Measurements from ENCODE around the gene ANK3.

ANK3 gene

DNA sequence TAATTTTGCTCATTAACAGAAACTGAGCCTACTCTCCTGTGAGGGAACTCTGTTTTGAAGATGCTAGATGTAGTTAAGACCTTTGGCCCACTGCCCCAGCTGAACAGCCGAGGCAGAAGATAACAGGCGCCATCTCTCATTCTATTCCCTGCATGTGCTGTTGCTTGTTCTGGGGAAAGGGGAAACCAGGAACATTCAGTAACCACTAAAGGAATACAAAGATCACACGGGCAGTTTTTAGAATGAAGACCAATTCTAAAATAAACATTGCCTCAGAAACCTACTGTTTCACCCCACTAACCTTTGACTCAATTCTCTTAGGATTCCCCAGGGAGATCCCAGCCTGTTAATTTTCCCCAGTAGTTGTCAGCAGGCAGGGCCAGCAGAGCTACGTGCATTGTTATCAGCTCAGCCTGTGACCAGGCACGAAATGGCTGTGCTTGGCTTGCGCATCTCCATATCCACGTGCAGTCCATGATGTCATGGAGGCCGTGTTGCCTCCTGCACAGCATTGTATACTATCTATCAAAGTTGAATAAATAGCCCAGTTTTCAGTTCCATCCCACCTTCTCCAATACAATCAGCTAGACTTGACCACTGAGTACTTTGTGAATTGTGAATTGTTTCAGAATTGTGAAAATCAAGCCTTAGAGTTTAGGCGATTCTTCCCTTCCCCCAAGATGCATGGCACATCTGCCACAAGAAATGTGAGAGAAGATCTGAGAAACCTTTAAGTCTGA lies 36.0 kb downstream of the ANK3 start:
- H3K4me3 Mint-ChIP-seq = no peak overlapping the region
- DNase-seq = peak; percentile 15
- peaks cover 32% of the 10 kb centered on the region for H3K4me1 Mint-ChIP-seq
- TF ChIP-seq, protein P1, sequence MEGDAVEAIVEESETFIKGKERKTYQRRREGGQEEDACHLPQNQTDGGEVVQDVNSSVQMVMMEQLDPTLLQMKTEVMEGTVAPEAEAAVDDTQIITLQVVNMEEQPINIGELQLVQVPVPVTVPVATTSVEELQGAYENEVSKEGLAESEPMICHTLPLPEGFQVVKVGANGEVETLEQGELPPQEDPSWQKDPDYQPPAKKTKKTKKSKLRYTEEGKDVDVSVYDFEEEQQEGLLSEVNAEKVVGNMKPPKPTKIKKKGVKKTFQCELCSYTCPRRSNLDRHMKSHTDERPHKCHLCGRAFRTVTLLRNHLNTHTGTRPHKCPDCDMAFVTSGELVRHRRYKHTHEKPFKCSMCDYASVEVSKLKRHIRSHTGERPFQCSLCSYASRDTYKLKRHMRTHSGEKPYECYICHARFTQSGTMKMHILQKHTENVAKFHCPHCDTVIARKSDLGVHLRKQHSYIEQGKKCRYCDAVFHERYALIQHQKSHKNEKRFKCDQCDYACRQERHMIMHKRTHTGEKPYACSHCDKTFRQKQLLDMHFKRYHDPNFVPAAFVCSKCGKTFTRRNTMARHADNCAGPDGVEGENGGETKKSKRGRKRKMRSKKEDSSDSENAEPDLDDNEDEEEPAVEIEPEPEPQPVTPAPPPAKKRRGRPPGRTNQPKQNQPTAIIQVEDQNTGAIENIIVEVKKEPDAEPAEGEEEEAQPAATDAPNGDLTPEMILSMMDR (IDR thresholded peaks at IDR 0.05) = no peak
- peak overlapping the region; percentile 87 for H3K27ac Mint-ChIP-seq
- no peaks in the 10 kb centered on the region for H3K36me3 Mint-ChIP-seq (ENCODE audit: low read depth)
- peaks cover 3% of the 10 kb centered on the region for H3K27me3 Mint-ChIP-seq (ENCODE audit: low read depth, poor library complexity)
- no peaks in the 10 kb centered on the region for H3K9me3 Mint-ChIP-seq

DNA sequence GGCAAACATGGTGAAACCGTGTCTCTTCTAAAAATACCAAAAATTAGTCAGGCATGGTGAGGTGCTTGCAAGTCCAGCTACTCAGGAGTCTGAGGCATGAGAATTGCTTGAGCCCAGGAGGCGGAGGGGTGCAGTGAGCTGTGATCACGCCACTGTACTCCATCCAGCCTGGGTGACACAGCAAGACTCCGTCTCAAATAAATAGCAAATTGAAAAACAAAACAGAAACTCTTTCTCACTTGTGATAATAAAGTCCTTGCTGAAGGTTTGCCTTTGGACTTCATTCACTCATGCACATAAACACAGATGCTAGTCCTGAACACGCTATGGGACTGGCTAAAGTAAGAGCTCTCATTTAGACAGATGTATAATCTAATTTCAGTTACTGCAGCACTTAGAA lies 37.6 kb downstream of the ANK3 start:
- Mint-ChIP-seq H3K27me3 (ENCODE audit: low read depth, poor library complexity) (peaks cover 3% of the 10 kb centered on the region), H3K4me3 (no peak overlapping the region), H3K36me3 (ENCODE audit: low read depth) (no peaks in the 10 kb centered on the region), H3K27ac (no peak overlapping the region), H3K9me3 (no peaks in the 10 kb centered on the region), H3K4me1 (peaks cover 32% of the 10 kb centered on the region)
- DNase-seq = no peak
- TF ChIP-seq, protein P1 (IDR thresholded peaks at IDR 0.05) = no peak

DNA sequence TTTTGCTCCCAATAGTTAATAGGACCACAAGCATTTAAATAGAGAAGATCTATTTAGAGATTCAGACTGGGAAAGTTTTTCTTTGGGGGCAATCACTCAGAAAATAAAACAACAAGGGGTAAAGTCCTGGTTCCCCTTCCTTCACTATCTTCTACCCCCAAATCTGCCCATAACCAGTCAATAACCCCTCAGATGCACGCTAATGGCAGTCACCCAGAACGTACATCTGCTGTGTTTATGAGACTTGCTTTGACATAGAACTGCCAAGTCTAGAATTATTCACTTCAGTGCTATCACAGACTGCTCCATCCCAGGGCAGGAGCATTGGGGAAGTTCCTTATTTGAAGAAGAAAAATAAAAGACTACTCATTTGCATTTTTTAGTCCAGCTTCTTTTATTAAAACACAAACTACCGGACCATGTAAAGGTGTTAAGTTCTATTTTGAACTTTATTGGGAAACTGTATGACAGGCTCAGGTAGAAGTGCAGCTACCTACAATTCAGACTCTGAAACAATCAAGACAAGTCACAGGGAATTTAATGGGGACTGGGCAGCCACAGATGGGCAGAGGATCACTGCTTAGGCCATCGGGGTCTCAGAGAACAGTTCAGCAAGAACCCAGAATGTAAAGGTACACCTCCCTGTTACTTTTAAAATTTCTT lies 38.4 kb downstream of the ANK3 start:
- Mint-ChIP-seq H3K4me1 (peaks cover 32% of the 10 kb centered on the region), H3K9me3 (no peaks in the 10 kb centered on the region), H3K4me3 (no peak overlapping the region), H3K27ac (no peak overlapping the region), H3K36me3 (ENCODE audit: low read depth) (no peaks in the 10 kb centered on the region), H3K27me3 (ENCODE audit: low read depth, poor library complexity) (peaks cover 3% of the 10 kb centered on the region)
- DNase-seq = no peak
- TF ChIP-seq, protein P1 (IDR thresholded peaks at IDR 0.05) = no peak

DNA sequence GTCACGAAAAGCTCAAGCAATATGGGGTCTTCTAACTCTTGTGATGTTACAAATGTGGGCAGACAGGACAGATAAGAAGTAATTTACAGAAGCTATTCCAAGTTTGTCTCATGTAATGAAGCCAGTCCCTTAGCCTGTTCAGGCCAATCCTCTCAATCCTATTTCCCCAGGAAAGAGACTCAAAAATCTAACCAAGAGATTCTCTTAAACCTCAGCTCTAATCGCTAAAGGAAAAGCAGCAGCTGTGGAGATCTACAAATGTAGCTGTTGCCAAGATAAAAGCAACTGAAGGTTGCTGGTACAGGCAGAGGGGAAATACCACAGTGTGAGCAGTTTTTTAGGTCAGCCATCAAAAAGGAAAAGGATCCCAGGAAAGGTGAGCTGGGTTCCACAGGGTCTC lies 39.3 kb downstream of the ANK3 start:
- Mint-ChIP-seq H3K27ac (peak overlapping the region; percentile 7), H3K36me3 (ENCODE audit: low read depth) (no peaks in the 10 kb centered on the region), H3K4me1 (peaks cover 28% of the 10 kb centered on the region), H3K9me3 (no peaks in the 10 kb centered on the region), H3K27me3 (ENCODE audit: low read depth, poor library complexity) (peaks cover 3% of the 10 kb centered on the region), H3K4me3 (no peak overlapping the region)
- TF ChIP-seq, protein P1 (IDR thresholded peaks at IDR 0.05) = no peak
- no peak for DNase-seq

DNA sequence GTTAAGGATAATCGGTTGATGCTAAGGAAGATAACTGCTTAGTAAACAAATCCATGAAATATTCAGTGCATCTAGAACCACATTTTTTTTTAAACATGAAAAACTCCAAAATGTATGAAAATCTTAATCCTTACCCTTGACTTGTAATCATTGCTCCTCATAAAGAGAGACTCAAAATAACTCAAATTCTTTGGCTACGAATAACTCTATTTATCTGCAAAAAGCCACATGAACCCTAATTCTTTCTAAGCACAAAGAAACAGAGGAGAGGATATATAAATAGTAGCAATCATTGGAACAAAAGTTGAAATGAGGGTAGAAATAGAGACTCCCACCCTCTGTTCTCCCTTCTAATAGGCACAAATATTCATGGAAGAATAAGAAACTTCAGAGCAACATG lies 40.2 kb downstream of the ANK3 start:
- Mint-ChIP-seq H3K4me1 (peaks cover 28% of the 10 kb centered on the region), H3K9me3 (no peaks in the 10 kb centered on the region)
- no peak for DNase-seq

More for the DNA sequence above, 40.2 kb downstream of the ANK3 start:
- TF ChIP-seq, protein P1 (IDR thresholded peaks at IDR 0.05) = no peak
- H3K27me3 Mint-ChIP-seq (ENCODE audit: low read depth, poor library complexity) = peaks cover 3% of the 10 kb centered on the region
- no peaks in the 10 kb centered on the region for H3K36me3 Mint-ChIP-seq (ENCODE audit: low read depth)
- no peak overlapping the region for H3K27ac Mint-ChIP-seq
- H3K4me3 Mint-ChIP-seq = no peak overlapping the region
